GM19324 (cell line): ENCODE data around the gene KLHL15.
A peak's percentile ranks its signal among the peaks of the same experiment; 100 is the strongest.
"Not testable (repeated sequence)": the region's sequence is repeated elsewhere in the genome, so short reads cannot be mapped to it uniquely, and the experiment has no call there.

ENCODE experiments used
- ATAC-seq: cut with Tn5 transposase; IDR thresholded peaks from one replicate; pipeline ENCODE4 v1.9.1; 2021; ENCODE audit warnings: mild to moderate bottlenecking, moderate library complexity; ENCODE audit not compliant: unreplicated experiment, low FRiP score

The KLHL15 gene, protein sequence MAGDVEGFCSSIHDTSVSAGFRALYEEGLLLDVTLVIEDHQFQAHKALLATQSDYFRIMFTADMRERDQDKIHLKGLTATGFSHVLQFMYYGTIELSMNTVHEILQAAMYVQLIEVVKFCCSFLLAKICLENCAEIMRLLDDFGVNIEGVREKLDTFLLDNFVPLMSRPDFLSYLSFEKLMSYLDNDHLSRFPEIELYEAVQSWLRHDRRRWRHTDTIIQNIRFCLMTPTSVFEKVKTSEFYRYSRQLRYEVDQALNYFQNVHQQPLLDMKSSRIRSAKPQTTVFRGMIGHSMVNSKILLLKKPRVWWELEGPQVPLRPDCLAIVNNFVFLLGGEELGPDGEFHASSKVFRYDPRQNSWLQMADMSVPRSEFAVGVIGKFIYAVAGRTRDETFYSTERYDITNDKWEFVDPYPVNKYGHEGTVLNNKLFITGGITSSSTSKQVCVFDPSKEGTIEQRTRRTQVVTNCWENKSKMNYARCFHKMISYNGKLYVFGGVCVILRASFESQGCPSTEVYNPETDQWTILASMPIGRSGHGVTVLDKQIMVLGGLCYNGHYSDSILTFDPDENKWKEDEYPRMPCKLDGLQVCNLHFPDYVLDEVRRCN

GRCh38 chrX:24027086-24027485 lies at the start of gene KLHL15:
Gene KLHL15 (minus strand): TSS chrX:24027186. CDS start chrX:24006693, 20,493 bp downstream.
- no peak for ATAC-seq

- no peak for ATAC-seq
These were observed 42.9 kb upstream of the KLHL15 start for GRCh38 chrX:24069877-24070276.

DNA sequence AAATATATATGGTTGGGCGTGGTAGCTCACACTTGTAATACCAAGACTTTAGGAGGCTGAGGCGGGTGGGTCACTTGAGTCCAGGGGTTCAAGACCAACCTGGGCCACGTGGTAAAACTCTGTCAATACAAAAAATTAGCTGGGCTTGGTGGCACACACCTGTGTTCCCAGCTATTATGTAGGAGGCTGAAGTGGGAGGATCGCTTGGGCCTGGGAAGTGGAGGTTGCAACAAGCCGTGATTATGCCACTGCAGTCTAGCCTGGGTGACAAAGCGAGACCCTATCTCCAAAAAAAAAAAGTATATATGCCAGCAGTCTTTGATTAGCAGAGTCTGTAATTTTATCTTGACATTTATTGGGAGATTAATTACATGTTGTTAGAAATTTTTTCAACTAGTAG lies 36.5 kb upstream of the KLHL15 start:
- no peak for ATAC-seq

GRCh38 chrX:24055043-24055356 lies 28.0 kb upstream of the KLHL15 start:
- peak; percentile 14 for ATAC-seq

DNA sequence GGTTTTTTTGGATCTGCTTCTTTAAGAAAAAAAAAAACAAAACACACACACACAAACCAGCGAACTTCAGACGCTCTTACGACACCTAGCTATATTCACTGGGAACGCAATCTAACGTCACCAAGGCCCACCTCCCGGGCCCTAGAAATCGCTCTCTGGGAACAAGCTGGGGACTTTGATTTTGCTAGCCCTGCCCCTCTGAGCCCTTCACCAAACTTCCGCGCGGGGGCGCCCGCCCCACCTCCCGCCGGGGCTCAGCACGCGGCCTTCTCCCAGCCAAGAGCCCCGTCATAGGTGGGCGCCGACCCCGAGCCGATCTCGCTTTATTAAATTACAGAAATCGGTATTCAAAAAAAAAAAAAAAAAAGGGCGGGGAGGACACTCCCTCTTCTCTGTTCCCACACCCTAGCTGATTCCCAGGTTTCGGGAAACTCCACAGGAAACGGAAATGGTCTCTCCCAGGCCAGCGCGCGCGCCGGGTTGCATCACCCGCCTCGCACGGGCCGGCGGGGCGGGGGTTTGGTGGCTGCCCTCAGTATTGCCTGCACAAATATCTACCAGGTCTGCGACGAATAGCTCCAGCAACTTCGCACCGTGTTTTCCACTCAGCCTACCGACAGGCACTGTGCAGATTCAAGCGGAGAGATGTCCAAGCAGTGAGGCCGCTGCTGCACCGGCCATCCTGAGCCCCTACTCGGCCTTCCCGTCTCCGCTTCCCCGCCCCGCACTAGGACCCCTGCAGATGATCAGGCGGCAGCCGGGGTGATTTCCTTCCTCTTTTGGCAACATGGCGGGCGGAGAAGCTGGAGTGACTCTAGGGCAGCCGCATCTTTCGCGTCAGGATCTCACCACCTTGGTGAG lies 27.4 kb upstream of the KLHL15 start, which contains the start of gene EIF2S3:
Gene EIF2S3 (plus strand): TSS at position 775 of the 861 bp plus-strand sequence. CDS start 13 bp downstream, at position 788.
- ATAC-seq: peak; percentile 93

GRCh38 chrX:24050522-24051318 lies 23.7 kb upstream of the KLHL15 start:
- not testable (repeated sequence) for ATAC-seq

- not testable (repeated sequence) for ATAC-seq
These were observed 22.7 kb upstream of the KLHL15 start for GRCh38 chrX:24049643-24050042.

DNA sequence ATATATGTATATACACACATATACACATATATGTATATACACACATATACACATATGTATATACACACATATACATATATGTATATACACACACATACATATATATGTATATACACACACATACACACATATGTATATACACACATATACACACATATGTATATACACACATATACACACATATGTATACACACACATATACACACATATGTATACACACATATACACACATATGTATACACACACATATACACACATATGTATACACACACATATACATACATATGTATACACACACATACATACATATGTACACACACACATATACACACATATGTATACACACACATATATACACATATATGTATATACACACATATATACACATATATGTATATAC lies 19.1 kb upstream of the KLHL15 start:
- not testable (repeated sequence) for ATAC-seq

- ATAC-seq: no peak
These were observed 10.7 kb upstream of the KLHL15 start for GRCh38 chrX:24037729-24038128.

- ATAC-seq: no peak
These were observed 7.5 kb upstream of the KLHL15 start for GRCh38 chrX:24034485-24034884.

GRCh38 chrX:24030597-24030996 lies 3.6 kb upstream of the KLHL15 start:
- no peak for ATAC-seq

DNA sequence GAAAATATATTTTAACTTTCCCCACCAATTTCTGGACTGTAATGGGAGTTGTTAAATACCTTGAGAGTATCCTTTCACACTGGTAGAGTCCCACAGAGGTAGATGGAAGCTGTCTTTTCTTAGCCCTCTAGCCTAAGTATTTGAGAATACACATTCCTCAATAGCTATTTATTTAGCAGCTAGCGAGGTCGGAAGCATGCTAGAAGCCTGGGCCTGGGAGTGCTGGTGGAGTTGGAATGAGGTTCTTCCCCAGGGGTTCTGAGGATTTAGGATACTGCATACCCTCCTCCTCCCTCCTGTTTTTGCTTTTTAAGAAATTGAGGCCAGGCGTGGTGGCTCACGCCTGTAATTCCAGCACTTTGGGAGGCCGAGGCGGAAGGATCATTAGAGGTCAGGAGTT lies 999 bp upstream of the KLHL15 start:
- no peak for ATAC-seq

- ATAC-seq: no peak
These were observed 554 bp downstream of the KLHL15 start for GRCh38 chrX:24026432-24026831.

DNA sequence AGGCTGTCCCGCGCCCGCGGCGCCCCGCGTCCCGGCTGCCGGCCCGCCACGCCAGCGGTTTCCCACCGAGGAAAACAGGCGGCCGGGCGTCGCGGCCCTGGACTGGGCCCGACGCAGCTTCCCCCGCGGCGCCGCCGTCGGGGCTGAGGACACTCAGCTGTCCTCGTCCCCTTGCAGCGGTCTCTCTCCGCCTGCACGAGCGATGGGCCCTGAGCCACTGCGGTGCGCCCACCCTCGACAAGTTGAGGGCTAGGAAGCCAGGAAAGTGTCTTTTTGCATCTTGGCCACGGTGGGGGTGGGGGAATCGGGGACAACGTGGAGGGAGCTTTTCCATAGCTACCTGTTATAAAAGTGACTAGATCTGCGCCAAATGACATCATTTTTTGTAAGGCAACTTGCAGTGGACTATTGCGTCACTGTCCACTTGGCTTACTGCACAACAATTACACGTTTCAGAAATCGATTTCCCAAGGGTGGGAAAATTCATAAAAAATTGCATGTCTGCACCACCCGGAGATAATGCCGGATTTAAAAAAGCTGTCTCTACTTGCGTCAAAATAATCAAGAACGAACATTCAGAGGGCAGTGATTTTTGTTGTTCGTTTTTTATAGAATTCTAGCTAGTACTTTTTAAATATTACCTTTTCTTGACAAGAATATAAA lies 1.1 kb downstream of the KLHL15 start:
- peak; percentile 27 for ATAC-seq

DNA sequence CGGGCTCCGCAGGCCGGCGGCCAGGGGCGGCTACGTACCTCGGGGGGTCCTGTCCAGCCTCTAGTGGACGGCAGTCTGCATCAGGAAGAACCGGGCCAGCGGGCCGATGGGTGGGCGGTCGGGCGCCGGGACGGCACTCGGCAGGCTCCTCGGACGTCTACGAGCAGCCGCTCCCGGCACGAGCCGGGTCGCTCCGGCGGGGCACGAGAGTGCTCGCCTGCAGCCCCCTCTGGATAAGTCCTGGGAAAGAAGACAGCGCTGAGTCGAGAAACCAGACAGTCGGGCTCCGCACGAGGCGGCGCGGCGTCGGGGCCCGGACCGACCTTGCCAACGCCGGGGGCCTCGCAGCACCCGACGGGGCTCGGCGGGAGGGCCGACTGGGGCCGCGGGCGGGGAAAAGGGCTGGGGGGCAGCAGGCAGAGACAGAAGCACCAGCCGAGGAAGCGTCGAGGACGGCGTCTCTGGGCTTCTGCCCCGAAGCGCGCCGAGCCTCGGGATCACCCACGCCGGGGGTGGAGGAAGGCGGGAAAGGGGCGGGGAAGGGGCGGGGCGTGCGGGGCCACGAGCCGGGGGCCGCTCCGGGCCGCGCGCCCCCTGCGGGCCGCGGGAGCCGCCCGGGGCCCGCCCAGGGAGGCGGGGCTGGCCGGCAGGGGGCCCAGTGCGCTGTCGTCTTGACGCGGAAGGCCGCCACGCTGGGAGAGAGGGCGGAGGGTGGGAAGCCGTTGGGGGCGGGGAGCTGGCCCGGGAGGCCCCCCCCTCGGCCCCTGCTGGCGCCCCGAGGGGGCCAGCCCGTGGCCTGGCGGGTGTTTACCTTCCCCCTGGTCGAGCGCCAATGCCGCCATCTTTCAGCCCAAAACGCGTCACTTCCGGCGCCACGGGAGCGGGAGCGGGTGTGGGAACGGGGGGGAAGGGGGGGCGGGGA lies 1.9 kb downstream of the KLHL15 start:
- peak; percentile 91 for ATAC-seq

DNA sequence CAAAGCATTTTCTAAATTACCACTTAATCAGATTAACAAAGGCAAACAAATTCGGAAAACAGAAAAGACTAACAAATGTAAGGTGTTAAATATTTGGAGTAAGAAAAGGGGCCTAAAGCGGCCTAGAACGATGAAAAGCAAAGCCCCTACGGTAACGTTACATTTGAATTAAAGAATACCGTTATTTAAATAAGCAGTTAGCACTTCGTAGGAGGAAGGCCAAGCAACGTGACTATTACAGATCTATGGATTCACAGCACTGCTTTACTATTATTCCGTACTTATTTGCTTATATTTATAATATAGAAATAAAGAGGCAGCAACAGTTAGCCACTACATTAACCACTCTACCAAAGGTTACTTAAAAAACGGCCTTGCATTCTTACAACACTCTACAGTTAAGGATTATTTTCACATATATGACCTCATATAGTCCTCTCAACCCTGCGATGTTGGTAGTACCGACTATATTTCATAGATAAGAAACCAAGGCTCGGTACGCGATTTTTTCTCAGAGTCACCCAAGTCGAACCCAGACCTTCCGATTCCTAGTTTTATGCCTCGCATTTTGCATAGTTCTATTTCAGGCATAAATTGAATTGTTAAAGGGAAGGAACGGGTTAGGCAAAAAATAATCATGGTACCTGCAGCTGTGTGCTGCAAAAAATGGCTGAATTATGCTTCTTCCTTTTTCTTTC lies 2.9 kb downstream of the KLHL15 start:
- no peak for ATAC-seq

- no peak for ATAC-seq
These were observed 3.4 kb downstream of the KLHL15 start for GRCh38 chrX:24023544-24023943.

GRCh38 chrX:24020306-24020876 lies 6.6 kb downstream of the KLHL15 start:
- ATAC-seq: no peak
